Measurements from ENCODE around the gene HMX1.

- TF ChIP-seq CTCF (IDR thresholded peaks at IDR 0.05) = no peak
- no peak for TF ChIP-seq POLR2A (IDR thresholded peaks at IDR 0.05)
Observed at GRCh38 chr4:8872402-8873291, 1.0 kb upstream of the HMX1 start.
